ENCODE measurements around the gene TAS2R41.

TAS2R41 gene

DNA sequence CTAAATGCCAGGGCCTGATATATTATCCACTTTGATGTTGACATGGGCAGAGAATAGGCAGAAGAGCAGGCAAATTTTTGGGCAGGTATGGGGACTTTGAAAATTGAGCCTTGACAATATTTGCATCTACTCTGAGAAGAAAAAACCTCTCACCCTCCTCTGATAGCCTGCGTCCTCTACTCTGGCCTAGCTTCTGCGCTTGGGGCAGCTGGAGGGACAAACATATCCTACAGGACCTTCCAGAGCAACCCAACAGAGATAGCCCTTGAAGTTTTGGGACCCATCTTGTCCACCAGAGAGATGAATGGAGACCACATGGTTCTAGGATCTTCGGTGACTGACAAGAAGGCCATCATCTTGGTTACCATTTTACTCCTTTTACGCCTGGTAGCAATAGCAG lies 34.5 kb upstream of the TAS2R41 start, which contains the start of gene TAS2R60:
Gene TAS2R60 (plus strand): TSS at position 301 of the 400 bp plus-strand sequence. CDS start 0 bp downstream, at position 301.
- Histone ChIP-seq H3K27me3 (replicated peaks; ENCODE audit: control insufficient read depth, insufficient read depth, low read length, poor library complexity, severe bottlenecking) (no peaks in the 10 kb centered on the region), H3K27ac (ENCODE audit: insufficient read depth, low read length, poor library complexity, severe bottlenecking) (no peak within 1 kb of the TSS), H3K36me3 (ENCODE audit: control insufficient read depth, insufficient read depth, low read length) (peaks cover 5% of the 10 kb centered on the region), H3K9me3 (ENCODE audit: control insufficient read depth, low read length) (no peaks in the 10 kb centered on the region), H3K4me1 (ENCODE audit: control insufficient read depth, insufficient read depth, low read length, poor library complexity, severe bottlenecking) (no peaks in the 10 kb centered on the region), H3K4me3 (ENCODE audit: insufficient read depth, low read depth, low read length, poor library complexity, severe bottlenecking) (no peak within 1 kb of the TSS)
- no peak for DNase-seq

DNA sequence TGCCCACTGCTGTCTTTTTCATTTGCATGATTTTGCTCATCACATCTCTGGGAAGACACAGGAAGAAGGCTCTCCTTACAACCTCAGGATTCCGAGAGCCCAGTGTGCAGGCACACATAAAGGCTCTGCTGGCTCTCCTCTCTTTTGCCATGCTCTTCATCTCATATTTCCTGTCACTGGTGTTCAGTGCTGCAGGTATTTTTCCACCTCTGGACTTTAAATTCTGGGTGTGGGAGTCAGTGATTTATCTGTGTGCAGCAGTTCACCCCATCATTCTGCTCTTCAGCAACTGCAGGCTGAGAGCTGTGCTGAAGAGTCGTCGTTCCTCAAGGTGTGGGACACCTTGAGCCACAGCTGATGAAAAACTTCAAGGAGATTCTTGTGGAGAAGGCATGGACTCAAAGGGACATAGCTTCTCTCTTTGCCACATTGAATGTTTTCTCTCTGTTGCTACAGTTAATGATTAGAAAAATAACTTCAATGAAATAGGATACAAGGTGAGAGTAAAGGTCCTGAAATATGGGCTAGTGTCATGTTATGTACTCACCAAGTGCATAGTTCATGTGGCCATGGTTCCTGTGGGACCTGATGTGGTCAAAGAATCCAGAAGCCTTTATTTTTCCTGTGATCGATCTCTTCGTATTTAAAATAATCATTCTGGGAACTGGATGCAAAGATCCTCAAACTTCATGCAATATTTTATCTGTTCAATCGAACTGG lies 33.5 kb upstream of the TAS2R41 start:
- peaks cover 3% of the 10 kb centered on the region for H3K27me3 ChIP-seq (replicated peaks; ENCODE audit: control insufficient read depth, insufficient read depth, low read length, poor library complexity, severe bottlenecking)
- DNase-seq: no peak
- H3K36me3 ChIP-seq (ENCODE audit: control insufficient read depth, insufficient read depth, low read length): peaks cover 5% of the 10 kb centered on the region
- H3K4me1 ChIP-seq (ENCODE audit: control insufficient read depth, insufficient read depth, low read length, poor library complexity, severe bottlenecking): no peaks in the 10 kb centered on the region
- no peaks in the 10 kb centered on the region for H3K9me3 ChIP-seq (ENCODE audit: control insufficient read depth, low read length)
- no peak overlapping the region for H3K27ac ChIP-seq (ENCODE audit: insufficient read depth, low read length, poor library complexity, severe bottlenecking)
- no peak overlapping the region for H3K4me3 ChIP-seq (ENCODE audit: insufficient read depth, low read depth, low read length, poor library complexity, severe bottlenecking)

DNA sequence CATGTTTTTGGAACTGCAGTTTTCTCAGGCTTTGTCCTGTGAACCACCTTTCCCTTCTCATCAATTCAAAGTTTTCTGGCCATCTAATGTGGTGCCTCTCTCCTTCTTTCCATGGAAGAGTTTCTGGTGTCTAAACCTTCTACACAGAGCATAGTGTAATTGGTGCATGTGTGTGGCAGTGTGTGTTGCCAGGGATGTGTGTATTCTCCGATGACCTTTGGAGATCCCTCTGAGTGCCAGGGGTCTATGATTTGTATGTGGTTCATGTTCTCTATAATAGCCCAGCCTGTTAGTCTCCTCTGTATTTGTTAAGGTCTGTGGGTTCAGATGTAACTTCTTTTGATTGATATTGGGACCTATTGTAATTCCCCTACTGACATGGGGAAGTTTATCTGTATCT lies 32.9 kb upstream of the TAS2R41 start:
- Histone ChIP-seq H3K36me3 (ENCODE audit: control insufficient read depth, insufficient read depth, low read length) (peaks cover 5% of the 10 kb centered on the region), H3K4me3 (ENCODE audit: insufficient read depth, low read depth, low read length, poor library complexity, severe bottlenecking) (no peak overlapping the region), H3K4me1 (ENCODE audit: control insufficient read depth, insufficient read depth, low read length, poor library complexity, severe bottlenecking) (no peaks in the 10 kb centered on the region), H3K27ac (ENCODE audit: insufficient read depth, low read length, poor library complexity, severe bottlenecking) (no peak overlapping the region), H3K9me3 (ENCODE audit: control insufficient read depth, low read length) (no peaks in the 10 kb centered on the region), H3K27me3 (replicated peaks; ENCODE audit: control insufficient read depth, insufficient read depth, low read length, poor library complexity, severe bottlenecking) (peaks cover 3% of the 10 kb centered on the region)
- no peak for DNase-seq

GRCh38 chr7:143447466-143447865 lies 30.2 kb upstream of the TAS2R41 start:
- DNase-seq: no peak
- Histone ChIP-seq H3K27ac (ENCODE audit: insufficient read depth, low read length, poor library complexity, severe bottlenecking) (no peak overlapping the region), H3K4me1 (ENCODE audit: control insufficient read depth, insufficient read depth, low read length, poor library complexity, severe bottlenecking) (no peaks in the 10 kb centered on the region), H3K4me3 (ENCODE audit: insufficient read depth, low read depth, low read length, poor library complexity, severe bottlenecking) (no peak overlapping the region), H3K27me3 (replicated peaks; ENCODE audit: control insufficient read depth, insufficient read depth, low read length, poor library complexity, severe bottlenecking) (peaks cover 3% of the 10 kb centered on the region), H3K36me3 (ENCODE audit: control insufficient read depth, insufficient read depth, low read length) (peaks cover 5% of the 10 kb centered on the region), H3K9me3 (ENCODE audit: control insufficient read depth, low read length) (no peaks in the 10 kb centered on the region)

GRCh38 chr7:143448429-143448828 lies 29.2 kb upstream of the TAS2R41 start:
- Histone ChIP-seq H3K27me3 (replicated peaks; ENCODE audit: control insufficient read depth, insufficient read depth, low read length, poor library complexity, severe bottlenecking) (peaks cover 3% of the 10 kb centered on the region), H3K36me3 (ENCODE audit: control insufficient read depth, insufficient read depth, low read length) (peaks cover 5% of the 10 kb centered on the region), H3K9me3 (ENCODE audit: control insufficient read depth, low read length) (no peaks in the 10 kb centered on the region), H3K4me3 (ENCODE audit: insufficient read depth, low read depth, low read length, poor library complexity, severe bottlenecking) (no peak overlapping the region), H3K4me1 (ENCODE audit: control insufficient read depth, insufficient read depth, low read length, poor library complexity, severe bottlenecking) (no peaks in the 10 kb centered on the region), H3K27ac (ENCODE audit: insufficient read depth, low read length, poor library complexity, severe bottlenecking) (no peak overlapping the region)
- no peak for DNase-seq

GRCh38 chr7:143449793-143450192 lies 27.9 kb upstream of the TAS2R41 start:
- Histone ChIP-seq H3K9me3 (ENCODE audit: control insufficient read depth, low read length) (no peaks in the 10 kb centered on the region), H3K36me3 (ENCODE audit: control insufficient read depth, insufficient read depth, low read length) (no peaks in the 10 kb centered on the region), H3K27me3 (replicated peaks; ENCODE audit: control insufficient read depth, insufficient read depth, low read length, poor library complexity, severe bottlenecking) (peaks cover 3% of the 10 kb centered on the region), H3K4me3 (ENCODE audit: insufficient read depth, low read depth, low read length, poor library complexity, severe bottlenecking) (no peak overlapping the region), H3K27ac (ENCODE audit: insufficient read depth, low read length, poor library complexity, severe bottlenecking) (no peak overlapping the region), H3K4me1 (ENCODE audit: control insufficient read depth, insufficient read depth, low read length, poor library complexity, severe bottlenecking) (no peaks in the 10 kb centered on the region)
- no peak for DNase-seq

DNA sequence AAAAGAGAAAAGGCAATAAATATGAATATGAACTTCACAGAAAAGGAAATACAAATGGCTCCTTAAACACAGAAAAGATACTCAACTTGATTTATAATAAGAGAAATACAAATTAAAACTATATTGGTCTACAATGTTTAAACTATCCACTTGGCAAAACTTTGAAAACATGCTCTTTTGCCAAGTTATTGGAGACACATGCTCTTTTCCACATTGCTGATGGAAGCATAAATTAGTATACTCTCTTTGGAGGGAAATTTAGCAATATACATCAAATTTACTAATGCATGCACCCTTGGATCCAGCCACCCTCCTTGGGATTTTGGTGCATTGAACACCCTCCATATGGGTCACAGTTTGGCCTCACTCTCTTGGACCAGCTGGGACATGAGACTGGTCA lies 26.6 kb upstream of the TAS2R41 start:
- DNase-seq: no peak
- H3K27me3 ChIP-seq (replicated peaks; ENCODE audit: control insufficient read depth, insufficient read depth, low read length, poor library complexity, severe bottlenecking): peaks cover 3% of the 10 kb centered on the region
- no peaks in the 10 kb centered on the region for H3K9me3 ChIP-seq (ENCODE audit: control insufficient read depth, low read length)
- H3K4me3 ChIP-seq (ENCODE audit: insufficient read depth, low read depth, low read length, poor library complexity, severe bottlenecking): no peak overlapping the region
- H3K4me1 ChIP-seq (ENCODE audit: control insufficient read depth, insufficient read depth, low read length, poor library complexity, severe bottlenecking): no peaks in the 10 kb centered on the region
- H3K27ac ChIP-seq (ENCODE audit: insufficient read depth, low read length, poor library complexity, severe bottlenecking): no peak overlapping the region
- no peaks in the 10 kb centered on the region for H3K36me3 ChIP-seq (ENCODE audit: control insufficient read depth, insufficient read depth, low read length)

GRCh38 chr7:143451746-143452145 lies 25.9 kb upstream of the TAS2R41 start:
- DNase-seq: no peak
- H3K36me3 ChIP-seq (ENCODE audit: control insufficient read depth, insufficient read depth, low read length): no peaks in the 10 kb centered on the region
- H3K9me3 ChIP-seq (ENCODE audit: control insufficient read depth, low read length): no peaks in the 10 kb centered on the region
- peaks cover 3% of the 10 kb centered on the region for H3K27me3 ChIP-seq (replicated peaks; ENCODE audit: control insufficient read depth, insufficient read depth, low read length, poor library complexity, severe bottlenecking)
- H3K4me1 ChIP-seq (ENCODE audit: control insufficient read depth, insufficient read depth, low read length, poor library complexity, severe bottlenecking): no peaks in the 10 kb centered on the region
- H3K27ac ChIP-seq (ENCODE audit: insufficient read depth, low read length, poor library complexity, severe bottlenecking): no peak overlapping the region
- H3K4me3 ChIP-seq (ENCODE audit: insufficient read depth, low read depth, low read length, poor library complexity, severe bottlenecking): no peak overlapping the region

GRCh38 chr7:143452495-143452894 lies 25.2 kb upstream of the TAS2R41 start:
- H3K9me3 ChIP-seq (ENCODE audit: control insufficient read depth, low read length): no peaks in the 10 kb centered on the region
- H3K27me3 ChIP-seq (replicated peaks; ENCODE audit: control insufficient read depth, insufficient read depth, low read length, poor library complexity, severe bottlenecking): peaks cover 3% of the 10 kb centered on the region
- H3K36me3 ChIP-seq (ENCODE audit: control insufficient read depth, insufficient read depth, low read length): no peaks in the 10 kb centered on the region
- no peak for DNase-seq
- no peak overlapping the region for H3K4me3 ChIP-seq (ENCODE audit: insufficient read depth, low read depth, low read length, poor library complexity, severe bottlenecking)
- no peaks in the 10 kb centered on the region for H3K4me1 ChIP-seq (ENCODE audit: control insufficient read depth, insufficient read depth, low read length, poor library complexity, severe bottlenecking)
- H3K27ac ChIP-seq (ENCODE audit: insufficient read depth, low read length, poor library complexity, severe bottlenecking): no peak overlapping the region

GRCh38 chr7:143454091-143454680 lies 23.5 kb upstream of the TAS2R41 start:
- no peaks in the 10 kb centered on the region for H3K9me3 ChIP-seq (ENCODE audit: control insufficient read depth, low read length)
- H3K4me3 ChIP-seq (ENCODE audit: insufficient read depth, low read depth, low read length, poor library complexity, severe bottlenecking): no peak overlapping the region
- no peaks in the 10 kb centered on the region for H3K4me1 ChIP-seq (ENCODE audit: control insufficient read depth, insufficient read depth, low read length, poor library complexity, severe bottlenecking)
- no peak overlapping the region for H3K27ac ChIP-seq (ENCODE audit: insufficient read depth, low read length, poor library complexity, severe bottlenecking)
- DNase-seq: no peak
- H3K36me3 ChIP-seq (ENCODE audit: control insufficient read depth, insufficient read depth, low read length): no peaks in the 10 kb centered on the region
- H3K27me3 ChIP-seq (replicated peaks; ENCODE audit: control insufficient read depth, insufficient read depth, low read length, poor library complexity, severe bottlenecking): peaks cover under 1% of the 10 kb centered on the region
